Thyroid gland (tissue), 4 donors: ENCODE results near the gene MED16.

Source experiments
- POLR2A ChIP-seq, 2 donors: fragments of 450-650 bp; IDR thresholded peaks; one replicate each; pipeline ENCODE4 v1.6.1; 2017; ENCODE audit warnings: antibody characterized with exemption in 2 of 2, mild to moderate bottlenecking in 2 of 2, moderate library complexity in 1 of 2
- TF ChIP-seq, protein P1 (sequence below), 6 experiments: fragments of 200-600 bp in 3 of 6; fragments of 450-650 bp in 3 of 6; sonication (generic) in 3 of 6; IDR thresholded peaks; one replicate each; pipeline ENCODE4 v1.5.1; 2016 to 2019; ENCODE audit warnings: antibody characterized with exemption in 6 of 6, mild to moderate bottlenecking in 2 of 6, inconsistent platforms in 1 of 6, moderate library complexity in 1 of 6

DNA sequence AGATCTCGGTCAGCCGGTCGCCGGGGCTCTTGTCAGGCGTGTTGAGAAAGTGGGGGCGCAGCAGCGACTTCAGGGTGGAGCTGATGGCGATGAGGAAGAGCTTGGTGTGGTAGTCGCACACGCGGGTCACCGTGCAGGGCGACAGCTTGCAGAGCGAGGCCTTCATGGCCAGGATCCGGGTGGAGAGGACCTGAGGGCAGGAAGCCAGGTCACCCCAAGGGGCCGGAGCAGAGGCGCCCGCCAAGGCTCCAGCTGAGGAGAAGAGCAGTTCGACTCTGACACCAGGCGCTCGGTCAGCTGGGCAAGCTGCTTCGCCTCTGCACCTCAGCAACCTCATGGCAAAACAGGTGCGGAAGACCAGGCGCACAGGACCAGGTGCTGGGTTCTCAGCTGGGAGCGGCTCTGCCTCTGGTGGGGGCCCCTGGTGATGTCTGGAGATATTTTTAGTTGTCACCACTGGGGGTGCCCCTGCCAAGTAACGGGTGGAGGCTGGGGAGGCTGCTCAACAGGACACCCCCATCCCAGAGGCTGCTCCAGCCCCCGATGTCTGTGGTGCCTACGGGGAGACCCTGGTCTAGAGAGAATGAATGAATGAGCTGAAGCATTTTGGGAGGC lies 17.6 kb downstream of the MED16 start:
- TF ChIP-seq, protein P1, sequence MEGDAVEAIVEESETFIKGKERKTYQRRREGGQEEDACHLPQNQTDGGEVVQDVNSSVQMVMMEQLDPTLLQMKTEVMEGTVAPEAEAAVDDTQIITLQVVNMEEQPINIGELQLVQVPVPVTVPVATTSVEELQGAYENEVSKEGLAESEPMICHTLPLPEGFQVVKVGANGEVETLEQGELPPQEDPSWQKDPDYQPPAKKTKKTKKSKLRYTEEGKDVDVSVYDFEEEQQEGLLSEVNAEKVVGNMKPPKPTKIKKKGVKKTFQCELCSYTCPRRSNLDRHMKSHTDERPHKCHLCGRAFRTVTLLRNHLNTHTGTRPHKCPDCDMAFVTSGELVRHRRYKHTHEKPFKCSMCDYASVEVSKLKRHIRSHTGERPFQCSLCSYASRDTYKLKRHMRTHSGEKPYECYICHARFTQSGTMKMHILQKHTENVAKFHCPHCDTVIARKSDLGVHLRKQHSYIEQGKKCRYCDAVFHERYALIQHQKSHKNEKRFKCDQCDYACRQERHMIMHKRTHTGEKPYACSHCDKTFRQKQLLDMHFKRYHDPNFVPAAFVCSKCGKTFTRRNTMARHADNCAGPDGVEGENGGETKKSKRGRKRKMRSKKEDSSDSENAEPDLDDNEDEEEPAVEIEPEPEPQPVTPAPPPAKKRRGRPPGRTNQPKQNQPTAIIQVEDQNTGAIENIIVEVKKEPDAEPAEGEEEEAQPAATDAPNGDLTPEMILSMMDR (IDR thresholded peaks at IDR 0.05) = no peak
- no peak for TF ChIP-seq POLR2A (IDR thresholded peaks at IDR 0.05)
